CD4-positive, CD25-positive, alpha-beta regulatory T cell (primary cell): ENCODE measurements around the gene CRYM. TPM values are rescaled to one million over a fixed set of nuclear protein-coding genes. Genes with fewer than 3 reads are reported as not detected.
"Not testable (repeated sequence)": the region's sequence is repeated elsewhere in the genome, so short reads cannot be mapped to it uniquely, and the experiment has no call there.

Experiments
- ATAC-seq, 2 donors: fragments of 150-1000 bp; cut with Tn5 transposase; one replicate each; pipeline ENCODE4 v1.10.0; 2021; ENCODE audit warnings: low read depth in 2 of 2, moderate number of reproducible peaks in 2 of 2, moderate library complexity in 1 of 2
- DNase-seq, 3 donors: peaks; one replicate each; pipeline versions ENCODE4 v3.0.0 to v3.0.0-alpha.2; 2012 to 2022; ENCODE audit warnings: mixed read lengths in 1 of 3
- H3K27ac ChIP-seq: one replicate; pipeline ENCODE4 v1.7.0; 2013; ENCODE audit warnings: mild to moderate bottlenecking, low read length; ENCODE audit not compliant: insufficient read depth, poor library complexity, severe bottlenecking
- H3K27me3 ChIP-seq: one replicate; pipeline ENCODE4 v1.7.0; 2013; ENCODE audit warnings: low read length; ENCODE audit not compliant: control insufficient read depth, insufficient read depth
- H3K36me3 ChIP-seq: one replicate; pipeline ENCODE4 v1.7.0; 2013; ENCODE audit warnings: mild to moderate bottlenecking, low read length, moderate library complexity; ENCODE audit not compliant: control insufficient read depth, insufficient read depth
- H3K4me1 ChIP-seq: 2 replicates; pipeline ENCODE4 v1.7.0; 2013; ENCODE audit warnings: mild to moderate bottlenecking, low read length; ENCODE audit not compliant: insufficient read depth, control insufficient read depth, poor library complexity, severe bottlenecking
- H3K4me3 ChIP-seq: one replicate; pipeline ENCODE4 v1.7.0; 2013; ENCODE audit warnings: low read depth, mild to moderate bottlenecking, low read length, moderate library complexity
- H3K9me3 ChIP-seq, 2 experiments: 1 replicate in 1 of 2; 2 replicates in 1 of 2; pipeline ENCODE4 v1.7.0; 2013; ENCODE audit warnings: low read length in 2 of 2, mild to moderate bottlenecking in 1 of 2, moderate library complexity in 1 of 2; ENCODE audit not compliant: control insufficient read depth in 2 of 2
- H3K27ac Mint-ChIP-seq, 3 donors: one replicate each; pipeline ENCODE4 v1.8.0; 2020 to 2022; ENCODE audit warnings: mild to moderate bottlenecking in 3 of 3, mixed read lengths in 3 of 3, moderate library complexity in 2 of 3
- H3K27me3 Mint-ChIP-seq: one replicate; pipeline ENCODE4 v1.8.0; 2022; ENCODE audit warnings: mild to moderate bottlenecking, mixed read lengths
- H3K36me3 Mint-ChIP-seq: one replicate; pipeline ENCODE4 v1.8.0; 2020; ENCODE audit warnings: mixed read lengths
- H3K4me1 Mint-ChIP-seq, 4 donors: one replicate each; pipeline ENCODE4 v1.8.0; 2020 to 2022; ENCODE audit warnings: mixed read lengths in 4 of 4, mild to moderate bottlenecking in 1 of 4
- H3K4me3 Mint-ChIP-seq, 4 donors: one replicate each; pipeline ENCODE4 v1.8.0; 2020 to 2022; ENCODE audit warnings: mild to moderate bottlenecking in 4 of 4, mixed read lengths in 4 of 4, moderate library complexity in 3 of 4
- H3K9me3 Mint-ChIP-seq, 7 donors: one replicate each; pipeline ENCODE4 v1.8.0; 2020 to 2022; ENCODE audit warnings: mixed read lengths in 7 of 7, mild to moderate bottlenecking in 3 of 7, moderate library complexity in 2 of 7
- polyA plus RNA-seq, 4 donors: library from polyadenylated mRNA; unstranded; fragments of 300-500 nt; fragmentation: Illumina TruSeq; gene quantifications; one replicate each; pipeline ENCODE4 v1.2.3, GENCODE V29; 2021
- total RNA-seq: library from RNA; stranded (reverse); gene quantifications from one replicate; pipeline ENCODE4 v1.2.3, GENCODE V29; 2022

The CRYM gene
- total and polyA plus RNA-seq, 5 donors from 2014 or later = not detected

DNA sequence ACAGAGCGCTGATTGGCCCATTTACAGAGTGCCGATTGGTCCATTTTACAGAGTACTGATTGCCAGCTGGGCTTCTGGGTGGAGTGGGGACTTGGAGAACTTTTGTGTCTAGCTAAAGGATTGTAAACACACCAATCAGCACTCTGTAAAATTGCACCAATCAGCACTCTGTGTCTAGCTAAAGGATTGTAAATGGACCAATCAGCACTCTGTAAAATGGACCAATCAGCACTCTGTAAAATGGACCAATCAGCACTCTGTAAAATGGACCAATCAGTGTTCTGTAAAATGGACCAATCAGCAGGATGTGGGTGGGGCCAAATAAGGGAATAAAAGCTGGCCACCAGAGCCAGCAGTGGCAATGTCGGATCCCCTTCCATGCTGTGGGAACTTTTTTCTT, 11.7 kb upstream of the CRYM start:
- ATAC-seq, H3K9me3 ChIP-seq, H3K4me3 Mint-ChIP-seq, H3K9me3 Mint-ChIP-seq, H3K36me3 Mint-ChIP-seq, DNase-seq, H3K27ac ChIP-seq, H3K27ac Mint-ChIP-seq, H3K36me3 ChIP-seq, H3K4me1 Mint-ChIP-seq, H3K4me1 ChIP-seq, H3K4me3 ChIP-seq: not testable (repeated sequence)
- peaks cover 58% of the 10 kb centered on the region for H3K27me3 Mint-ChIP-seq
- peaks cover 29% of the 10 kb centered on the region for H3K27me3 ChIP-seq

GRCh38 chr16:21285314-21285713, 7.2 kb upstream of the CRYM start:
- no peak overlapping the region for H3K27ac Mint-ChIP-seq
- H3K27me3 Mint-ChIP-seq = peaks cover 56% of the 10 kb centered on the region
- H3K27me3 ChIP-seq = peaks cover 34% of the 10 kb centered on the region

DNA sequence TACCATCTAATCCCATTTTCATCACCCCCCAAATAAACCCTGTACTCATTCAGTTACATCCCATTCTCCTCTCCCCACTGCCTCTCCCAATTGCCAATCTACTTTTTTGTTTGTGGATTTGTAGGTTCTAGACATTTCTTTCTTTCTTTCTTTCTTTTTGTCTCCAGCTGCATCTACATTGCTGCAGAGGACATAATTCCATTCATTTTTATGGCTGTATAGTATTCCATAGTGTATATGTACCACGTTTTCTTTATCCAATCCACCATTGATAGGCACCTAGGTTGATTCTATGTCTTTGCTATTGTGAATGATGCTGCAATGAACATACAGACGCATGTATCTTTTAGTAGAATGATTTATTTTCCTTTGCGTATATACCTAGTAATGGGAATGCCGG, 6.3 kb upstream of the CRYM start:
- peaks cover 33% of the 10 kb centered on the region for H3K27me3 ChIP-seq
- no peaks in the 10 kb centered on the region for H3K4me1 ChIP-seq
- H3K4me1 Mint-ChIP-seq = peaks cover 0 to 6% (median 2%) of the 10 kb centered on the region in 4 donors
- ATAC-seq = no peak
- H3K36me3 ChIP-seq = no peaks in the 10 kb centered on the region
- no peak for DNase-seq
- H3K27ac ChIP-seq = no peak overlapping the region
- H3K36me3 Mint-ChIP-seq = no peaks in the 10 kb centered on the region
- H3K4me3 Mint-ChIP-seq = peak overlapping the region in 1 of 4 donors; percentile 21
- H3K27ac Mint-ChIP-seq = no peak overlapping the region
- H3K27me3 Mint-ChIP-seq = peaks cover 61% of the 10 kb centered on the region
- no peak overlapping the region for H3K4me3 ChIP-seq
- peaks cover 4 to 7% of the 10 kb centered on the region in 2 experiments for H3K9me3 ChIP-seq
- peaks cover 0 to 14% (median 3%) of the 10 kb centered on the region in 7 donors for H3K9me3 Mint-ChIP-seq

More at GRCh38 chr16:21285314-21285713, 7.2 kb upstream of the CRYM start:
- Histone ChIP-seq H3K4me1 (no peaks in the 10 kb centered on the region), H3K27ac (no peak overlapping the region), H3K4me3 (no peak overlapping the region), H3K9me3 (peaks cover 4 to 10% of the 10 kb centered on the region in 2 experiments), H3K36me3 (no peaks in the 10 kb centered on the region)
- no peaks in the 10 kb centered on the region for H3K36me3 Mint-ChIP-seq
- H3K4me1 Mint-ChIP-seq = peaks cover 0 to 6% (median 2%) of the 10 kb centered on the region in 4 donors
- no peak overlapping the region for H3K4me3 Mint-ChIP-seq
- no peak for ATAC-seq
- DNase-seq = no peak
- peaks cover 0 to 14% (median 3%) of the 10 kb centered on the region in 7 donors for H3K9me3 Mint-ChIP-seq

DNA sequence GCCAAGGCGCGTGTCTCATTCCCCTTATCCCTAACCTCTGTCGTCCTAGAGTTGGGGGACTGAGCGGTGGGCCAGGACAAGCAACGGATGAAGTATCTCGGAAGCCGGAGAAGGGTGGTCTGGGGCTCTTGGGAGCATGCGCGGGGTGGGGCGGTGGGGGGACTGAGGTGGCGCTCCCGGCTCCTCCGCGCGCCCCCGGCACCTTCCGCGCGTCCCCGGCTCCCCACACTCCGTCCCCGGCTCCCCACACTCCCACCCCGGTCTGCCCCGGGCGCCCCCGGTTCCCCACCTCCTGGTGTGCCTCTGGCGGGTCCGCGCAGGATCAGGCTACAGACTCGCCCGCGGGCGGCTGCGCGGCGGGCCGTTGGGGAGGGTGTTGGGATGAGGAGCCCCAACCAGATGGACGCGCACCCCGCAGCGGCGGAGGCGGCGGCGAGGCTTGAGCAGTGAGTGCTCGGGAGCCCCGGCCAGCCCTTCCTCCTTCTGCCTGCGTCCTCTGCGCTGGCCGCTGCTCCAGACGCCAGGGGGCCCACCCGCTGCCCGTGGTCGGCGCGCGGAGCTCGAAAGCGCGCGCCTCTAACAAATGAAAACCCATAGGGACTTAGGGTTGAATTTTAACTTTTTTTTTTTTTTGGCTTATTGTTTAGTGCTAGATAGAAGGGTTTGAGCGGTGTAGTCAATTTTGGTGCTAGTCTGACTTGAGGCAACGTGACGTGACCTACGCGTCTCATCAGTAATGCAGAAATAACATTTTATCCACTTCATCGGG, 5.6 kb upstream of the CRYM start:
- Histone ChIP-seq H3K9me3 (peaks cover 0 to 3% of the 10 kb centered on the region in 2 experiments), H3K27ac (no peak overlapping the region), H3K36me3 (no peaks in the 10 kb centered on the region), H3K4me1 (no peaks in the 10 kb centered on the region), H3K4me3 (no peak overlapping the region), H3K27me3 (peaks cover 34% of the 10 kb centered on the region)
- Mint-ChIP-seq H3K9me3 (peaks cover 0 to 7% (median 3%) of the 10 kb centered on the region in 7 donors), H3K36me3 (no peaks in the 10 kb centered on the region), H3K4me1 (peaks cover 0 to 8% (median 2%) of the 10 kb centered on the region in 4 donors), H3K27me3 (peaks cover 63% of the 10 kb centered on the region), H3K4me3 (no peak overlapping the region), H3K27ac (no peak overlapping the region)
- ATAC-seq = no peak
- DNase-seq = no peak

DNA sequence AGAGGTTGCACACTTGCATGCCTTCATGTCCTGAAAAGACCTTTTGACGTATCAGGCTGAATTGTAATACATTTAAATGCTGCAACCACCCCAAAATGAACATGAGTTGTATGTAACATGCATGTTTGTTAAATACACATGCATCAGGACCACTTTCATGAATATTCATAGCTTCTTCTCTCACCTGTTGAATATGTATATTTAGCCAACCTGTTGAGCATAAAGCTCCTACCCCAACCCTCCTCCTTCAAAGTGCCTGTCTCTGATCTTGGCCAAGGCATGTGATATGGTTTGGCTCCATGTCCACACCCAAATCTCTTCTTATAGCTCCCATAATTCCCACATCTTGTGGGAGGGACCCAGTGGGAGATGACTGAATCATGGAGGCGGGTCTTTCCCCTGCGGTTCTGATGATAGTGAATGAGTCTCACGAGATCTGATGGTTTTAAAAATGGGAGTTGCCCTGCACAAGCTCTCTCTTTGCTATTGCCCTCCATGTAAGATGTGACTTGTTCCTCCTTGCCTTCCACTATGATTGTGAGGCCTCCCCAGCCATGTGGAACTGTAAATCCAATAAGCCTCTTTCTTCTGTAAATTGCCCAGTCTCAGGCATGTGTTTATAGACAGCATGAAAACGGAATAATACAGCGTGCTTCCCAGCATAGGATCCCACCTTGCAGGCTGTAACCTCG, 3.8 kb upstream of the CRYM start:
- no peak overlapping the region for H3K4me3 ChIP-seq
- peaks cover 0 to 6% (median 3%) of the 10 kb centered on the region in 7 donors for H3K9me3 Mint-ChIP-seq
- H3K36me3 ChIP-seq = no peaks in the 10 kb centered on the region
- H3K27ac ChIP-seq = no peak overlapping the region
- H3K36me3 Mint-ChIP-seq = no peaks in the 10 kb centered on the region
- H3K4me1 Mint-ChIP-seq = peaks cover 0 to 14% (median 2%) of the 10 kb centered on the region in 4 donors
- ATAC-seq = no peak
- H3K27me3 Mint-ChIP-seq = peaks cover 72% of the 10 kb centered on the region
- H3K27me3 ChIP-seq = peaks cover 39% of the 10 kb centered on the region
- no peak overlapping the region for H3K27ac Mint-ChIP-seq
- no peak for DNase-seq
- H3K4me1 ChIP-seq = peaks cover 7% of the 10 kb centered on the region
- peaks cover 0 to 3% of the 10 kb centered on the region in 2 experiments for H3K9me3 ChIP-seq
- no peak overlapping the region for H3K4me3 Mint-ChIP-seq

- Mint-ChIP-seq H3K9me3 (peaks cover 0 to 5% (median 0%) of the 10 kb centered on the region in 7 donors), H3K27ac (no peak overlapping the region), H3K27me3 (peaks cover 63% of the 10 kb centered on the region), H3K4me1 (peaks cover 0 to 14% (median 2%) of the 10 kb centered on the region in 4 donors), H3K36me3 (no peaks in the 10 kb centered on the region), H3K4me3 (no peak overlapping the region)
- Histone ChIP-seq H3K9me3 (peaks cover 0 to 2% of the 10 kb centered on the region in 2 experiments), H3K4me1 (peaks cover 7% of the 10 kb centered on the region), H3K27me3 (peaks cover 34% of the 10 kb centered on the region), H3K36me3 (no peaks in the 10 kb centered on the region), H3K27ac (no peak overlapping the region), H3K4me3 (no peak overlapping the region)
- DNase-seq = no peak
- ATAC-seq = no peak
Measured at GRCh38 chr16:21279501-21279900, 1.4 kb upstream of the CRYM start.

GRCh38 chr16:21277045-21277926, 804 bp downstream of the CRYM start:
- Mint-ChIP-seq H3K27ac (no peak overlapping the region), H3K9me3 (no peaks in the 10 kb centered on the region), H3K4me3 (no peak overlapping the region), H3K27me3 (peaks cover 55% of the 10 kb centered on the region), H3K4me1 (peaks cover 0 to 8% (median 0%) of the 10 kb centered on the region in 4 donors), H3K36me3 (no peaks in the 10 kb centered on the region)
- no peak overlapping the region for H3K27ac ChIP-seq
- peaks cover 7% of the 10 kb centered on the region for H3K4me1 ChIP-seq
- ATAC-seq (no peak), DNase-seq (no peak)
- H3K9me3 ChIP-seq = no peaks in the 10 kb centered on the region
- H3K4me3 ChIP-seq = no peak overlapping the region
- no peaks in the 10 kb centered on the region for H3K36me3 ChIP-seq
- H3K27me3 ChIP-seq = peaks cover 32% of the 10 kb centered on the region
